Hematopoietic multipotent progenitor cell treated with erythropoietin and hydrocortisone succinate and interleukin-3 and kit ligand, for 15 days (in vitro differentiated cells): ENCODE data around the gene RCOR3.
"Not testable (repeated sequence)": the region's sequence is repeated elsewhere in the genome, so short reads cannot be mapped to it uniquely, and the experiment has no call there.

ENCODE experiments used
- DNase-seq: peaks from one replicate; pipeline ENCODE4 v3.0.0-alpha.2; 2015; ENCODE audit warnings: low spot score

Gene RCOR3

DNA sequence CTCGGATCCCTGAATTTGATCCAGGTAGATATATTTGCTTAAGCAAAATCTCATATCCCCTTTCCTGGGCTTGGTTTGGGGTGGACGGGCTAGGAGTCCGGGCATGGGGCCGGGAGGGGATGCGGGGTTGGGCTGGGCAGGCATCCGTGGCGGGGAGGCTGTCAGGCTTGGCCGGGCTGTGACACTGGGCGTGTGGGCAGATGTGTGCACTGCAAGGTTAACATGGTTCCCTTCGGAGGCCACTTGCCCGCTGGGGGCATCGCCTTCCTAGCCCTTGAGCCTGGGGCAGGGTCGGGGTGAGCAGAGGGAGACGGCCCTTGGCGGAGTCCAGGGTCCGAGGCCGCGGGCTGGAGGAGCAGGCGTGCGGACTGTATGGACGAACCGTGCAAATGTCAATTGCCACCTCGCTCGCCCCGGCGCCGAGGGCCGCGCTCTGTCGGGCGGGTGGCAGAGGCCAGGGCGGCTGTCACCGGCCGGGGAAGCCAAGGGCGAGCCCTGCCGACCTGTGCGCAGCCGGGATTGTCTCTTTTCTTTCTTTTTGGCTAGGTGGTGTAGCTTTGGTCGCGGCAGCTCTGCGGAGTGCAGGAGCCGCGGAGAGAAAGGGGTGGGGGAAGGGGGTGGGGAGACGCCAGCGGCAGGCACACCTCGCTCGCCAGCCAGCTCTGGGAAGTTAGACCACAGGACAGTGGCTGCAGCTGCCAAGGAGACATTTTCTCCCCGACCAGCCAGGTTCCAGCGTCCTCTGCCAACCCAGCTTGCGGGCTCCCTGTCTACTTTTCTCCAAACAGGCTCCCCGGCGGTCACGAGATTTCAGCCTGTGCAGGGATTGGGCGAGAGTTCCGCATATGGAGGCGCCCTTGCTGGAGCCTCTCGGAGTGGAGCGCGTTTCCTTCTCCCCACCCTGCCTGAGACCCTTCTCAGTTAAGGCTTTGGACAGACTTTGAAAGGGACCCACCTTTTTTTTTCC is 1.3 kb downstream of the RCOR3 start:
- peak; percentile 61 for DNase-seq

DNA sequence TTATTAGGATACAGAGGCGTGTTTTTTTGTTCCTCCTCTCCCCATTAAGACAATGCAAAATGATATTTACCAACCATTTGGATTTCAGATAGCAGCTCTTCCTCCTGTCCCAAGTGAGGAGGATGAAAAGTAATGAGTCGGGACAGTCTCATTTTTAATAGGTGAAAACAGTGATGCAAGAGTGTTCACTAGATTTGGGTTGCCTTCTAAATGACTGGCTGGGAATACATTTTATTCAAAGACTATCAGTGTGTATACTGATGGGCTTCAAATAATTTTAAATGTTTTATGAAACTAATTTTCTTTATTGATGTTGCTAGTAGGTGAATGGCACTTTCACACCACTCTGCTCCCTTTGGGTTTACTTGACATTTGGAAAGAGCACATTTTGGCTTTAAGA is 2.1 kb downstream of the RCOR3 start:
- DNase-seq = no peak

DNA sequence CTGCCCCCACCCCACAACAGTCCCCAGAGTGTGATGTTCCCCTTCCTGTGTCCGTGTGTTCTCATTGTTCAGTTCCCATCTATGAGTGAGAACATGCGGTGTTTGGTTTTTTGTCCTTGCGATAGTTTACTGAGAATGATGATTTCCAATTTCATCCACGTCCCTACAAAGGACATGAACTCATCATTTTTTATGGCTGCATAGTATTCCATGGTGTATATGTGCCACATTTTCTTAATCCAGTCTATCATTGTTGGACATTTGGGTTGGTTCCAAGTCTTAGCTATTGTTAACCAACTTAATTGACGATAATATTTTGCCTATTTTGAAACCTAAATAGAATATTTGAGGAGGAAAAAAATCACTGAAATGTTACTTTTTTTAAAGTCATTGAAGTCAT is 3.9 kb downstream of the RCOR3 start:
- not testable (repeated sequence) for DNase-seq

DNA sequence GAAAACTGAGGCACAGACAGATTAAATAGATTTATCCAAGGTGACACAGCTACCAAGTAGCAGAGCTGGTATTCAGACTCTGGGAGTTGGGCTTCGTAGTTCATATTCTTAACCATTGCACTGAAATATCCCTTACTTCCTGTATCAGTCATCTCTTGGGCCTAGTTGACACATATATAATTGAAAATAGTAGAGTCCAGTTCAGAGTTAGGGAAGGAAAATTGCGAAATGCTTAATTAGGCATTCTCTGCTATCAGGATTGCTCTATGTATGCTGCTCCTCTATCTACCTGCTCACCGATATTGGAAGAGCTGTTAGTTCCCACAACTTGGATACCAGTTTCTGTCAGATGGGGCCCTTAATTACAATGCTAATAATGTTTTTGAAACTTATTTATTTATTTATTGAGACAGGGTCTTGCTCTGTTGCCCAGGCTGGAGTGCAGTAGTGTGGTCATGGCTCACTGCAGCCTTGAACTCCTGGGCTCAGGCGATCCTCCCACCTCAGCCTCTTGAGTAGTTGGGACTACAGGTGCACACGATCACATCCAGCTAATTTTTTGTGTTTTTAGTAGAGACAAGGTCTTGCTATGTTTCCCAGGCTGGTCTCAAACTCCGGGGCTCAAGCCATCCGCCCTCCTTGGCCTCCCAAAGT is 8.2 kb downstream of the RCOR3 start:
- DNase-seq = no peak

DNA sequence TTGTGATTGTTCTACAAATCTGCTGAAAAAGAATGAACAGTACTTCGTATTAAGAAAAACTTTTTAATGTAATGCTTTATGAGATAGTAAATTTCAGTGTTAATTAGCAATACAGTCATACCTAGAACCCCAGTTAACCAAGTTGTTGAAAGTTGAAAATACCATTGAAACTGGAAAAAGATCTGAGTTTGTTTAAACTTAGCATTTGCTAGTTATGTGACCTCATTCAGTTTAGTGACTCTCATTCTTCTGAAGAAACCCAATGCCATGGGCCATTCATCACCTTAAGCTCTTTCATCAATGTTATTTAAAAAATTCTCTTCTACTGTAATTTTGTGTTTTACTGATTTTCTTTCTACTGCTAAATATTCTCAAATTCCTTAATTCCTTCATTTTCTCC is 20.2 kb downstream of the RCOR3 start:
- no peak for DNase-seq

DNA sequence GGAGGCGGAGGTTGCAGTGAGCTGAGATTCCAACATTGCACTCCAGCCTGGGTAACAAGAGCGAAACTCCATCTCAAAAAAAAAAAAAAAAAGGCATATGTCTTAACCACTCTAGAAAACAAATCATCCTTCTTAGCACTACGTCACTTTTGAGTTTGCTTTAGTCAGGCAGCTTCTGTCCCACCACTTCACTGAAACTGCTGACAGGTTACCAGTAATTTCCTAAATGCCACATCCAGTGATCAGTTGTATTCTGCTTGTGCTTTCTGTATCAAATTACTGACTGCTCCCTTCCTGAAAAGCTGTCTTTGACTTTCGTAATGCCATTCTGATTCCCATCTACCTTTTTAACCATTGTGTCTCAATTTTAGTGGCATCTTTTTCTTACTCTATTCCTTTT is 21.7 kb downstream of the RCOR3 start:
- no peak for DNase-seq

DNA sequence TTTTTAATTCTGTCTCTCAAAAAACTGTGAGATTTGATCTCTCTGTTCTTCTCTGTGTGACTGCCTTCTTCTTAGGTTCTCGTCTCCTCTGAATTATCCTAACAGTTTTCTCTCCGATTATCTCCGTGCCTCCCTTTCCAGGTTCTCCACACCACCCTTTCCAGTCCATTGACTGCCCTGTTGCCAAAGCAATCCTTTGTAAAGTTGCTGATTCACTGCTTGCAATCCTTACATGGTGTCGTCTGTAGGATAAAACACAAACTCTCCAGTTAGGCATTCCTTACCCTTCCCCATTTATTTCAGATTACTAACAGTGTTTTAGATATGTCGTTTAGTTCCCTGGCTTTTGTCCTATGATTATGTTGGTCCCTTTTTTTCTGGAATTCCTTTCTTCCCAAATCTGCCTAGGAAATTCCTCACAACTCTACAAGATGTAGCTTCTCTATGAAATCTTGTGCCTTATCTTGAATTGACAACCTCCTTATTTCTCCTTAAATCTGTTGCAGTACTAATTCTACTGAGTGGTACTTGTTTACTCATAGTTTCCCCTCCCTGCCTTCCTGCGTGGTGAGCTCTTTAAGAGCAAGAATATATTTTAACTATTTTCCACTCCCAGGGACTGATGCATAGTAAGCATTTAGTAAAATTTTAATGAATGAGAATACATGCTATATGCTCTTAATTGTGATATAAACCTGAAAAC is 22.3 kb downstream of the RCOR3 start:
- no peak for DNase-seq

DNA sequence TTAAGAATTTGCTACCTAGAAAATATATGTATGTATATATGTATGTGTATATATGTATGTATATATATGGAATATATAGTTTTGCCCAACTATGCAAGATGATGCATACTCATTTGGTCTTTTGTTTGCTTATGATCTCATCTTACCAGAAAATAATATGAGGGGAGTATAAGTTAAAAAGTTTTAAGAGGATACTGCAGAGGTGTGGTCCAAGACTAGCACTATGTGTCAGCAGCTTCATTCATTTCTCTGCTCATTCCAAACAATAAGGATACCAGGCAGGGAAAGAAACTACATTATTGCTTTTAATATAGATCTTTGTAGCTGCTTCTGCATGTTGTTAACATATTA is 22.8 kb downstream of the RCOR3 start:
- DNase-seq = no peak

DNA sequence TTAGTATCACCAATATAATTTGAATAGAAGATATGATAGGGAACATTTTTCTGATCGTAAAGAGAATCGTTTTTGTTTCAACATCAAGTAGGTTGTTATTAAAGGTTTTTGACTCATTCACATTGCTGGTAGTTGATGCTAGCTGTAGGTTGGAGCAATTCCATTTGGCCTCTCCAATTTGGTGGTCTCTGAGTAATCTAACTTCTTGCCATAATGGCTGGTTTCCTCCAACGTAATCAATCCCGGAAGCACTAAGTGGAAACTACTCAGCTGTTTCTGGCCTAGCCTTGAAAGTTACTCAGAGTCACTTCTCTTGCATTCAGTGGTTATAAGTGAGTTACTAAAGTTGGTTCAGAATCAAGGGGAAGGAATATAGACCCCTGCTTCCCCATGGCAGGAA is 26.0 kb downstream of the RCOR3 start:
- no peak for DNase-seq

DNA sequence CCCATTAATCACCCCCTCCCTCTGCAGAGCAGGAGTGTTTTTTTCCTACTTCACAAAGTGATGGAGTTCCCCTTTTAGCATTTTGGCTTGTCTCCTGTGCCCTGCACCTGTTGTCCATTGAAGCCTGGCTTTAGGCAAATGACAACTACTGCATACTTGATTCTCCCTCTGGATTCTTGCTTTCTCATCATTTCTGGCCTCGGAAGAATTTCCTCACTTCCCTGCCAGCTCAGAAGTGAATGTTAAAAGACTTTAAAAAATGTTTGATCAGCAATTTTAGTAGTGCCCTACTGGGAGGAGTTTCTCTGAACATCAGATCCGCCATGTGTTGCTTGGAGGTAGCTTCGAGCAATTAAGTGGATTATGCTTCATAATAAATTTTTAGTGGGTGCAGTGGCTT is 28.1 kb downstream of the RCOR3 start:
- DNase-seq = no peak

DNA sequence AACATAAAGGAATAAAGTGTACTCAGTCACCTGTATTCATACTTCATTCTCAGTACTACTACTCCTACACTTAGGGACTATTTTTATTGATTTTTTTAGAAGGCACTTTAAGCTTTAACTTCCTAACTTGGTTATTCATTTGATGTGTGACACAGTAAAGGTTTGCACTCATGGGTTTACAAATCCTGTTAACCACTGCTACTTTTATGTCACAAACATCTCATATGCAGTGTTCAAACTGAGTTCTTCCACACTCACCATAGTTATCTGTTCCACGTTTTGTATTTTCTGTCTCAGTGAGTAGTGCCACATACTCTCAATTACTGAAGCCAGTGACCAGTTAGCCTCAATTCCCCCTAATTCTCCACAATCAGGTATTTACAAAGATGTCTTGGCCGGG is 33.2 kb downstream of the RCOR3 start:
- DNase-seq = no peak

DNA sequence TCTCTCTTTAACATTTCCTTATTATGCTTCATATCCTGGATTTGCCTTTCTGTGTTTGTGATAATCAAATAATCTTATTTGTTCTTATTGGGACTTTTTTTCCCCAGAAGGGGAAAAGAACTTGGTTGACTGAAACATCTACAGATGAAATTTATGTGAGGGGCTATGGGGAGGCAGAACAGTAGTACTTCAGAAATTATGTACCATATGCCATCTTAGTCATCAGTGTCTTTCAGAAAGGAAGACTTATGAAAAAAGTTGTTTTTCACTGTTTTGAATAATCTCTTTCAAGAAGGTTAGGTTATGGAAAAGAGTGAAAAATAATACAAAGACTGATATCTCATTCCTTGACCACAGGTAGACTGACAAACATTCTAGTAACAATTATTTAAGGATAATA is 37.2 kb downstream of the RCOR3 start:
- DNase-seq = no peak

DNA sequence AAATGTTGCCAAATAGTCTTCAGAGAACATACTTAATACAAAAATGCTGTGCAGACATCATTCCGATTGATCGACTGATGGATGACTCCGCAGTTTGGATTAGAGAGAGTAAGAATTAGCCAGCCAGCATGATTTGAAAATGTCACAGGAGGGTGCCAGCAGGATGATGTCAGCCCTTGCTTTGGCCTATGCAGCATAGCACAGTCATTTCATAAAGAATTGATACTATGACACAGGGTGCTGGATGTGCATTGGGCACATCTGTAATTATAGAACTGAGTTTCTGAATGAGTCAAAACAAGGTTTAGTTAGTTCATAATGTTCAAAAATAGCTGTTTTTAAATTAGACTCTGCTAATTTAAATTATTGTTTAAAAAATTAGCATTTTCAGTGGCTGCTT is 45.9 kb downstream of the RCOR3 start:
- no peak for DNase-seq

DNA sequence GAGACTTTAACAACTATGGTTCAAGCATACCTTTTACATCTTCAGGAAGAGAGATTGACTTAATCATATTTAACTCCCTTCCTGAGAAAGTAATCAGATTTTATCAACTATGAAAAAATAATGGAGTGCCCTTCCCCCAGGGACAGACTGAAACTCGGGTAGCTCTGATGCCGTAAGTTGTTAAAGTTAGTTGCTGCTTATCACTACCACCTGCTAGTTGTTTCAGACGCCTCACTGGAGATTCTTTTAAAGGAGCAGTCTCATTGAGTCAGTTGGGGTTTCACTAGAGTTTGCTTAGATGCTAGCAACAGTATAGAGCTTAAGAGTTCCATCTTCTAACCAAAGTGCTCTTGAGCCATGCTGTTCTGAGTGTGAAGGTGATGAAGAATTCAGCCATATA is 50.5 kb downstream of the RCOR3 start:
- peak; percentile 24 for DNase-seq

DNA sequence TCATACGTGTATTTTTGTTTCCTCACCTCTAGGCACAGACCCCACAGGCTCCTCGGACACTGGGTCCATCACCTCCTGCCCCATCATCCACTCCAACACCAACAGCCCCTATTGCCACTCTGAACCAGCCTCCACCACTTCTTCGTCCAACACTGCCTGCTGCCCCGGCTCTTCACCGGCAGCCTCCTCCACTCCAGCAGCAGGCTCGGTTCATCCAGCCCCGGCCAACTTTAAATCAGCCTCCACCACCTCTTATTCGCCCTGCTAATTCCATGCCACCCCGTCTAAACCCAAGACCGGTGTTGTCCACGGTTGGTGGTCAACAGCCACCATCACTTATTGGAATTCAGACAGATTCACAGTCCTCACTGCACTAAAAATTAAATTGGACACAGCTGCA is 54.2 kb downstream of the RCOR3 start:
- DNase-seq = no peak

DNA sequence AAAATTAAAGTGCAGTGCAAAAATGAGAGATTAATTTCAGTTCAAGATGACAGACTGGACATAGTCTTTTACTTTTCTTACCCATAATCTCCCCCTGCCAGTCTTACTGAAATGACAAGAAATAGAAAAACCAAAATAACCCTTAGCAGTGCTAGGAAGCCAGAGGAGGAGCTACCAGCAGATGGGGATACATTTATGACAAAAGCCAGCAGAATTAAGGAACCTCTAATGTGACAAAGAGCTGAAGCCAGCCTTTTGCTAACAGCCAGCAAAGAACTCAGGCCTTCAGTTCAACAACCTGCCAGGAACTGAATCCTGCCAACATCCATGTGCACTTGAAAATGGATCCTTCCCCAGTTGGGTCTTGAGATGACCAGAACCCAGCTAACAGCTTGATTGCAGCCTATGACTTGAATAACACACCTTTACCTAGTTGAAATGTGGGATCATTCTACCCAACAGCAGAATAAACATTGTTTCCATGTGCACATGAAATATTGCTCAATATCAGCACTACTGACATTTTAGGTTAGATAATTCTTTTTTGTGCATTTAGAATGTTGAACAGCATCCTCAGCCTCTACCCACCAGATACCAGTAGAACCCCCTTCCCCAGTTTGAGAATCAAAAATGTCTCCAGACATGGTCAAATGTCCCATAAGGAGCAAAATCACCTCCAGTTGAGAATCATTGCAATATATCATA is 59.6 kb downstream of the RCOR3 start:
- DNase-seq = no peak

DNA sequence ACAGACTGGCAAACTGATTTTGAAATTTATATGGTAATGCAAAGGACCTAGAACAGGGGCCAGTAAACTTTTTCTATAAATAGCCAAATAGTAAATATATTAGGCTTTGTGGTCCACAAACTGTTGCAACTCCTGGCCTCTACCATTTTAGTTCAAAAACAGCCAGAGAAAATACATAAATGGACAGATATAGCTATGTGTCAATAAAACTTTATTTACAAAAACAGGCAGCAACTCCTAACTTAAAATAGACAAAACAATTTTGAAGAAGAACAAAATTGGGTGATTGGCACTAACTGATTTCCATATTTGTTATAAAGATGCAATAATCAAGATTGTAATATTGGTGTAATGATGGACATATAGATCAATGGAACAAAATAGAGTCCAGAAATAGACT is 60.7 kb downstream of the RCOR3 start:
- no peak for DNase-seq

DNA sequence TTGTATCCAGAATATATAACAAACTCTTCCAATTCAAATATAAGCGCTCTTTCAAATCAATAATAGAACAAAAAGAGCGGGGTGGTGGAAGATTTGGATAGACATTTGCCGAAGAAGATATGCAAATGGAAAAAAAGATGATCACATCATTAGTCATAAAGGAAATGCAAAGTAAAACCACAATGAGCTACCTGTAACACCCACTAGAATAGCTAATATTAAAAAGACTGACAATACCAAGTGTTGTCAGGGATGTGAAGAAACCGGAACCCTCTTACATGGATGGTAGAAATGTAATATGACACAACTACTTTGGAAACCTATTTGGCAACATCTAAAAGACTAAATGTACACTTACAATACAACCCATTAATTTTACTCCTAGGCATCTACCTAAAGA is 61.8 kb downstream of the RCOR3 start:
- no peak for DNase-seq

DNA sequence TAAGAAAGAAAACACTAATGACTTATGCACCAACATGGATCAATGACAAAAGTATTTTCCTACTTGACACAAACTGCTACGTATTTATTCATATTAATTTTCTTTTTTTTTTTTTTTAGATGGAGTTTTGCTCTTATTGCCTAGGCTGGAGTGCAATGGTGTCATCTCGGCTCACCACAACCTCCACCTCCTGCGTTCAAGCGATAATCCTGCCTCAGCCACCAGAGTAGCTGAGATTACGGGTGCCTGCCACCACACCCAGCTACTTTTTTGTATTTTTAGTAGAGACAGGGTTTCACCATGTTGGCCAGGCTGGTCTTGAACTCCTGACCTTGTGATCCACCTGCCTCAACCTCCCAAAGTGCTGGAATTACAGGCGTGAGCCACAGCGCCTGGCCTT is 62.5 kb downstream of the RCOR3 start:
- peak; percentile 30 for DNase-seq

DNA sequence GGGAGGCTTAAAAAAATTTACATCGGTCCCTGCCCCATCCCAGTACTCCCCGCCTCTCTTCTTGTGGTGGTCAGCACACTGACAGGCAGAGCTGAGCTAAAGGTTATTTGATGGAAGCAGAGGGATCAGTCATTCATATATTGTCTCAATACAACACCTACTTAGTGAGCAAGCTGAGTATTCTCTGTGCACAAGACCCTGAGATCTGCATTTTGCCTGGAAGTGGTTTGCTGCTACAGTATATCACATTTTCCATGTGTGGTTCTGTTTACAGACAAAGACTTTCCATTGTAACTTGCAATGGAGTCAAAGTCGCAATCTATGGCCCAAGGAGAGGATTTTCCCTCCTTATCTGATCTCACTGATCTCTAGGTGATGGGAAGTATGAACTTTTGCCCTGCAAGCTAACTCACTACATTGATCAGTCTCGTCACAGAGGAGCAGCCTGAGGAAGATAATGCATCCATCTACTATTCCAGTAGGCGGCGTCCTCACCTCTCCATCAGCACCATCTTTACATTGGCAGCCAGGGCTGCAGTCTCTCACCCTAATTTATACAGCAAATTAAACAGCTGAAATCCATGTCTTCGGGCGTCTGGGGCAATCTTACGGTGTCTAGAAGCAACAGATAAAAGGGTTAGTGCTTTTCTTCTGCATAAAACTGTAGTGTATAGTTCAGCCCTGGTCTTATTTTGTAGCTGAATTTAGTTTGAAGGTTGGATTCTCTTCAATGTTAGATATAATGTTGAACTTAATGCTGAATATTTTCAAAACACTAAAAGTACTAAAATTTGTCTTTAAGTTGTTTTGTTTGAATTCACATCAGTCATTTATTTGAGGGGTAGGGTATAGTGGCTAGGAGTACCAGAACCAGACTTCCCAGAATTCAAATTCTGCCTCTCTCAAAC is 64.2 kb downstream of the RCOR3 start:
- DNase-seq = peak; percentile 57
